Bronchial epithelial cell (primary cell): ENCODE measurements around the gene EDN3. TPM values are rescaled to one million over a fixed set of nuclear protein-coding genes. Genes with fewer than 3 reads are reported as not detected.

Experiments
- DNase-seq: peaks from one replicate; pipeline ENCODE4 v3.0.0-alpha.2; 2010; ENCODE audit warnings: low read depth
- FAIRE-seq: peaks from 2 replicates; lab custom pipeline; 2011; peaks lifted over from hg19 to GRCh38; lab: Jason Lieb, UNC
- H3K27me3 ChIP-seq: 2 replicates; pipeline ENCODE4 v1.5.1; 2011; ENCODE audit warnings: low read length; ENCODE audit not compliant: control insufficient read depth, insufficient read depth
- H3K36me3 ChIP-seq: 2 replicates; pipeline ENCODE4 v1.5.1; 2011; ENCODE audit warnings: low read length; ENCODE audit not compliant: control insufficient read depth, insufficient read depth
- H3K4me3 ChIP-seq: 2 replicates; pipeline ENCODE4 v1.5.1; 2011; ENCODE audit warnings: mild to moderate bottlenecking, low read depth, low read length, control low read depth
- total RNA-seq: library from RNA; depleted of rRNA; stranded (reverse); fragments of >200 nt; gene quantifications from 2 replicates; pipeline ENCODE4 v1.2.1, GENCODE V29; 2014
- TF ChIP-seq, protein P1 (sequence below): IDR thresholded peaks from 2 replicates; pipeline ENCODE4 v1.5.1; 2011; ENCODE audit warnings: mild to moderate bottlenecking, moderate library complexity, low read length, control low read depth, inconsistent platforms; ENCODE audit not compliant: insufficient read depth, severe bottlenecking

Gene EDN3
- total RNA-seq, 1 donor from 2014 or later: not detected

- TF ChIP-seq, protein P1, sequence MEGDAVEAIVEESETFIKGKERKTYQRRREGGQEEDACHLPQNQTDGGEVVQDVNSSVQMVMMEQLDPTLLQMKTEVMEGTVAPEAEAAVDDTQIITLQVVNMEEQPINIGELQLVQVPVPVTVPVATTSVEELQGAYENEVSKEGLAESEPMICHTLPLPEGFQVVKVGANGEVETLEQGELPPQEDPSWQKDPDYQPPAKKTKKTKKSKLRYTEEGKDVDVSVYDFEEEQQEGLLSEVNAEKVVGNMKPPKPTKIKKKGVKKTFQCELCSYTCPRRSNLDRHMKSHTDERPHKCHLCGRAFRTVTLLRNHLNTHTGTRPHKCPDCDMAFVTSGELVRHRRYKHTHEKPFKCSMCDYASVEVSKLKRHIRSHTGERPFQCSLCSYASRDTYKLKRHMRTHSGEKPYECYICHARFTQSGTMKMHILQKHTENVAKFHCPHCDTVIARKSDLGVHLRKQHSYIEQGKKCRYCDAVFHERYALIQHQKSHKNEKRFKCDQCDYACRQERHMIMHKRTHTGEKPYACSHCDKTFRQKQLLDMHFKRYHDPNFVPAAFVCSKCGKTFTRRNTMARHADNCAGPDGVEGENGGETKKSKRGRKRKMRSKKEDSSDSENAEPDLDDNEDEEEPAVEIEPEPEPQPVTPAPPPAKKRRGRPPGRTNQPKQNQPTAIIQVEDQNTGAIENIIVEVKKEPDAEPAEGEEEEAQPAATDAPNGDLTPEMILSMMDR: no peak
- no peak for FAIRE-seq
- Histone ChIP-seq H3K27me3 (no peaks in the 10 kb centered on the region), H3K4me3 (no peak overlapping the region), H3K36me3 (no peaks in the 10 kb centered on the region)
- DNase-seq: no peak
These were observed 61.0 kb downstream of the EDN3 start for GRCh38 chr20:59361411-59361810.

DNA sequence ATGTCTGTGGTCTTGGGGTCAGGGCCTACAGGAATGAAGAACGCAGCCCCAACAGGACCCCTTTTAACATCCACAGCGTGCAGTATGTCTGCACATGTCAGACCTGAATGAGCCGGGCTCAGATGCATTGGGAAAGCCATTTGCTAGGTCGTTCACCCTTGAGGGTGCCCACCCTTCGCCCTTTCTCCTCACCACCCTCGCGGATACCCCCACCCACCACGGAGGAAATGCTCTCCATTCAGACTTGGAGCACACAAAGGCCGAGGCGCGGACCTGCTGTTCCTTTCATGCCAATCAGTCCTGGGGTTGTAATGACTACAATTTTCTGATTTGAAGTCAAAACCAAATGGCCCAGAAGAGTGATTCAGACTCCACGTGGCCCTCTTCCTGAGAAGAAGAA is 62.7 kb downstream of the EDN3 start:
- H3K27me3 ChIP-seq: no peaks in the 10 kb centered on the region
- TF ChIP-seq, protein P1: no peak
- FAIRE-seq: no peak

DNA sequence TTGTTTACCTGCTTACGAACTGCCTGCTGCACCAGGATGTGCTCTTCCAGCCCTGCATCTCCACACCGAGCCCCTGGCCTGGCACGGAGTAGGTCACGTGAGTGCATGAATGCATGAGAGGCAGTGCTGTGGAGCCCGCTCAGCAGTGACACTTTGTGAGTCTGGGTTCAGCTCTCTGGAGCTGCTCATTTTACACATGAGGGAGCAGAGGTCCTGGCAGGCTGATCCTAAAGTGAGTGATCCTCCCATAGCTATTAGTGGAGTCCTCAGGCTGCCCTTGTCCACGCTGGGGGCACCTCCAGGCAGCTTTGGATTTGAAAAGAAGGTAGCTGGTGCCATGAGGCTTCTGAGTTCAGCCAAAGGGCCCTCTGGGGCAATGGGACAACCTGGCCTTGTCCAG is 64.2 kb downstream of the EDN3 start:
- H3K4me3 ChIP-seq: no peak overlapping the region
- DNase-seq: no peak
- H3K27me3 ChIP-seq: no peaks in the 10 kb centered on the region
- FAIRE-seq: no peak
- TF ChIP-seq, protein P1: no peak
- H3K36me3 ChIP-seq: no peaks in the 10 kb centered on the region

More for the DNA sequence above, 62.7 kb downstream of the EDN3 start:
- no peaks in the 10 kb centered on the region for H3K36me3 ChIP-seq
- DNase-seq: no peak
- no peak overlapping the region for H3K4me3 ChIP-seq

DNA sequence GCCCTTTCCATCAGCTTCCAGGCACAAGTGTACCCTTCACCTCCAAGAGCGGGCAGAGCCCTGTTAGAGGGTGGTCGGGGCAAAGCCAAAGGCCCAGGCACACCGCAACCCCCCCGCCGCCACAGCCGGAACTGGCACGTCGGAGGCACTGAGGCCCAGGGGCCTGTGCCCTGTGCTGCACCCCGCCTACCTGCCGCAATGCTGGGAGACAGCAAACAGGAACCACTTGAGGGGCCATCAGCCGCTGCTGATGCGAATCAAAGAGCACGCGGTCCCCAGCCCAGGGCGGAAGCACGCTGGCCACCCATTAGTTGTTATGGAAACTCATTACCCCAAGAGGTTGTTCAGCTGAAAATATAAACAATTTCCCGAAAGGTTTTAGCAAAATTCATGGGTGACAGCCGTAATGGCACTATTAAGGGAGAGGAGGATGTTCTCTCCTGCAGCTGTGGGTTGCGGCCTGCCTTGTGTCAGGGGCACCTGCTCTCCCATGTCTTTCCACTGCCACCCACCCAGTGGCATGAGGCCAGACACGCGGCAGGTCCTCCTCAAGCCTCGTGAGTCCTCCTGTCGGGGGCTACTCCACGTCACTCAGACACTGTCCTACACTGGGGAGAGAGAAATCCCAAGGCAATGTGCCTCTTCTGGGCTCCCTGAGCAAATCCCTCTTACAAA is 65.3 kb downstream of the EDN3 start:
- no peak for FAIRE-seq
- TF ChIP-seq, protein P1: no peak
- Histone ChIP-seq H3K27me3 (no peaks in the 10 kb centered on the region), H3K36me3 (no peaks in the 10 kb centered on the region), H3K4me3 (no peak overlapping the region)
- no peak for DNase-seq

DNA sequence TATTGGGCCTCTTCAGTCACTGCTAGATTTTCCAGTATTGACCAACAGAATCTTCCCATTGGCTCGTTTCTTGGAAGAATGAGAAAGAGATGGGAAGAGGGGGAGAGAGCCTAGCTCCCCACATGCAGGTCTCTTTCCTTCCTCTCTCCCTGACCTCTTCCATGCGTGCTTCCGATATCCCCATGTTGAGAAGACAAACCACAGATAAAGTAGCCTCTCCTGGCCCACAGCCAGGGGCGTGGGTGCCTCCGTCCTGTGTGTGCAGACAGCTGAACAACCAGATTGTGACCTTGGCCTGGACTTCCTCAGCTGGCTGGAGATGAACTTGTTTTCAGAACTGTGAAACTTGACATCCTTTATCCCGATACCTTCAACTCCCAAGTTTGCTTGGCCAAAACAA is 71.0 kb downstream of the EDN3 start:
- FAIRE-seq (no peak), DNase-seq (no peak)
- Histone ChIP-seq H3K27me3 (no peaks in the 10 kb centered on the region), H3K36me3 (no peaks in the 10 kb centered on the region), H3K4me3 (no peak overlapping the region)
- TF ChIP-seq, protein P1: no peak

DNA sequence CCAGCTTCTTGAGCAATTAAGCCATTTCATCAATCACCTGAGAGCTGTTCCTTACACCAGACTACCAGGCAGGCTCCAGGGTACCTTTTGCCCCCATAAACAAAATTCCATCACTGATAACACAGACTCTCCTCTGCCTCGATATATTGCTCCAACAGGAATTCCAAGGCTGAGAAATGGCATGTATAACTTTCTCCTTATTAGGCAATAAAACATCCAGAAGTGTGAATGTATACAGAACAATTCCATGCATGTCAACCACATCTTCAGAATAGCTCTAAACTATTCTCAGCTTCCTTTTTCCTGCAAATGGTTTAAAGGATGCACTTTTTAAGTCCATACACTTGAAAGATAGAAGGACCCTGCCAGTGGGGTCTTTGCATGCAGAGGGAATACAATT is 73.8 kb downstream of the EDN3 start:
- Histone ChIP-seq H3K36me3 (no peaks in the 10 kb centered on the region), H3K4me3 (no peak overlapping the region), H3K27me3 (no peaks in the 10 kb centered on the region)
- DNase-seq: no peak
- TF ChIP-seq, protein P1: no peak
- FAIRE-seq: no peak
